ENCODE measurements around the gene GZMM. TPM values are rescaled to one million over a fixed set of nuclear protein-coding genes. Genes with fewer than 3 reads are reported as not detected.

GZMM gene
- total and polyA plus RNA-seq, 2 experiments from 2014 or later = 0.29 TPM; not detected in 1

- TF ChIP-seq CTCF (conservative IDR thresholded peaks at IDR 0.05; ENCODE audit: low read depth in 2 of 2) = no peak
- TF ChIP-seq NANOG (IDR thresholded peaks at IDR 0.05; ENCODE audit: borderline replicate concordance) = no peak
- no peak for TF ChIP-seq ZNF331 (CRISPR knock-in tag; IDR thresholded peaks at IDR 0.05; ENCODE audit: low read depth)
These were observed 49.2 kb downstream of the GZMM start (continued) for GRCh38 chr19:593055-593454.

- no peak overlapping the region for H3K4me3 Mint-ChIP-seq
- TF ChIP-seq NANOG (IDR thresholded peaks at IDR 0.05; ENCODE audit: borderline replicate concordance) (no peak), STAT1 (IDR thresholded peaks at IDR 0.05; ENCODE audit: unreplicated experiment) (no peak), CTCF (conservative IDR thresholded peaks at IDR 0.05; ENCODE audit: low read depth in 2 of 2) (no peak)
- H4K20me1 ChIP-seq (replicated peaks; ENCODE audit: insufficient read depth) = peaks cover 4% of the 10 kb centered on the region; the same call in 1 of the 2 replicates
- no peak overlapping the region for H3K27ac ChIP-seq (ENCODE audit: low read depth)
- no peaks in the 10 kb centered on the region for H3K9me2 ChIP-seq (ENCODE audit: insufficient read depth)
- H3K4me2 ChIP-seq = no peak overlapping the region
- no peaks in the 10 kb centered on the region for H3K36me3 ChIP-seq (ENCODE audit: insufficient read depth)
- no peaks in the 10 kb centered on the region; the same call in 1 of the 2 replicates for H3F3A ChIP-seq (replicated peaks; ENCODE audit: low read depth)
- no peaks in the 10 kb centered on the region for H3K9me3 Mint-ChIP-seq
- H3K27ac Mint-ChIP-seq = no peak overlapping the region
- H2AFZ ChIP-seq = no peak overlapping the region
- H3K4me1 Mint-ChIP-seq = no peaks in the 10 kb centered on the region
- H3K27me3 ChIP-seq (ENCODE audit: insufficient read depth) = peaks cover 28% of the 10 kb centered on the region
- DNase-seq (ENCODE audit: low spot score) (no peak), ATAC-seq (no peak)
- no peaks in the 10 kb centered on the region for H3K36me3 Mint-ChIP-seq (ENCODE audit: low read depth)
- H3K27me3 Mint-ChIP-seq (ENCODE audit: insufficient read depth, low read depth, poor library complexity) = peaks cover 35% of the 10 kb centered on the region
- peaks cover 2% of the 10 kb centered on the region; the same call in 1 of the 2 replicates for H3K4me1 ChIP-seq (ENCODE audit: insufficient read depth)
- H3K79me2 ChIP-seq (replicated peaks; ENCODE audit: insufficient read depth) = no peaks in the 10 kb centered on the region
- H3K4me3 ChIP-seq = no peak overlapping the region
These were observed 49.7 kb downstream of the GZMM start for GRCh38 chr19:593505-593904.

- peaks cover 20% of the 10 kb centered on the region for H3K27me3 ChIP-seq (ENCODE audit: insufficient read depth)
- H3F3A ChIP-seq (replicated peaks; ENCODE audit: low read depth) = no peaks in the 10 kb centered on the region; the same call in 1 of the 2 replicates
- no peaks in the 10 kb centered on the region for H3K36me3 ChIP-seq (ENCODE audit: insufficient read depth)
- H2AFZ ChIP-seq = no peak overlapping the region
- H3K36me3 Mint-ChIP-seq (ENCODE audit: low read depth) = no peaks in the 10 kb centered on the region
- H3K27ac Mint-ChIP-seq = no peak overlapping the region
- TF ChIP-seq JUNB (IDR thresholded peaks at IDR 0.05; ENCODE audit: unreplicated experiment) = no peak
- no peak for TF ChIP-seq EZH2phosphoT487 (IDR thresholded peaks at IDR 0.05; ENCODE audit: unreplicated experiment)
- no peak for TF ChIP-seq POLR2AphosphoS5 (IDR thresholded peaks at IDR 0.05; ENCODE audit: low read depth)
- TF ChIP-seq CREB1 (CRISPR knock-in tag; IDR thresholded peaks at IDR 0.05; ENCODE audit: low read depth) = no peak
- TF ChIP-seq EZH2 (IDR thresholded peaks at IDR 0.05; ENCODE audit: low read depth, unreplicated experiment) = no peak
- no peak for TF ChIP-seq NANOG (IDR thresholded peaks at IDR 0.05; ENCODE audit: borderline replicate concordance)
- no peak for TF ChIP-seq REST (IDR thresholded peaks at IDR 0.05; ENCODE audit: unreplicated experiment)
- DNase-seq (ENCODE audit: low spot score) (no peak), ATAC-seq (no peak)
- H3K4me1 ChIP-seq (ENCODE audit: insufficient read depth) = no peaks in the 10 kb centered on the region
- no peak overlapping the region for H3K4me2 ChIP-seq
- no peak overlapping the region for H3K4me3 ChIP-seq
- no peaks in the 10 kb centered on the region for H3K4me1 Mint-ChIP-seq
- H4K20me1 ChIP-seq (replicated peaks; ENCODE audit: insufficient read depth) = peaks cover 4% of the 10 kb centered on the region; the same call in 1 of the 2 replicates
- no peaks in the 10 kb centered on the region for H3K9me2 ChIP-seq (ENCODE audit: insufficient read depth)
- no peak overlapping the region for H3K4me3 Mint-ChIP-seq
- H3K27me3 Mint-ChIP-seq (ENCODE audit: insufficient read depth, low read depth, poor library complexity) = peaks cover 26% of the 10 kb centered on the region
- H3K27ac ChIP-seq (ENCODE audit: low read depth) = no peak overlapping the region
- no peaks in the 10 kb centered on the region for H3K9me3 Mint-ChIP-seq
- H3K79me2 ChIP-seq (replicated peaks; ENCODE audit: insufficient read depth) = no peaks in the 10 kb centered on the region
These were observed 50.5 kb downstream of the GZMM start for GRCh38 chr19:594265-594870.

Measured in GM23338 (cell line).